GM19467 (cell line): ENCODE data around the gene PSMA6.
"Not testable (repeated sequence)": the region's sequence is repeated elsewhere in the genome, so short reads cannot be mapped to it uniquely, and the experiment has no call there.

ENCODE experiments used
- ATAC-seq: cut with Tn5 transposase; IDR thresholded peaks from one replicate; pipeline ENCODE4 v1.9.1; 2021; ENCODE audit warnings: mild to moderate bottlenecking, moderate library complexity; ENCODE audit not compliant: unreplicated experiment

The PSMA6 gene

DNA sequence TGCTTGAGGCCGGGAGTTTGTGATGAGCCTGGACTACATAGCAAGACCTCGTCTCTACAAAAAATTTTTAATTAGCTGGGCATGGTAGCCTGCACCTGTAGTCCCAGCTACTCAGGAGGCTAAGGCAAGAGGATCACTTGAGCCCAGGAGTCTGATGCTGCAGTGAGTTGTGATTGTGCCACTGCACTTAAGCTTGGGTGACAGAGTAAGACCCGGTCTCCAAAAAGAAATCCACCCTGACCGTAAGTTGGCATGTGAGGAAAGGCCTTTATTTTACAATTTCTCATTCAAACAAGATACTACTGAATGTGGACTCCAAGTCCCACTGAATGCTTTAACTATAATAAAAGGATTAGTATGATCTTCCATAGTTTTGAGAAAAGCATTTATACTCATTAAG, 27.3 kb downstream of the PSMA6 start:
- no peak for ATAC-seq

DNA sequence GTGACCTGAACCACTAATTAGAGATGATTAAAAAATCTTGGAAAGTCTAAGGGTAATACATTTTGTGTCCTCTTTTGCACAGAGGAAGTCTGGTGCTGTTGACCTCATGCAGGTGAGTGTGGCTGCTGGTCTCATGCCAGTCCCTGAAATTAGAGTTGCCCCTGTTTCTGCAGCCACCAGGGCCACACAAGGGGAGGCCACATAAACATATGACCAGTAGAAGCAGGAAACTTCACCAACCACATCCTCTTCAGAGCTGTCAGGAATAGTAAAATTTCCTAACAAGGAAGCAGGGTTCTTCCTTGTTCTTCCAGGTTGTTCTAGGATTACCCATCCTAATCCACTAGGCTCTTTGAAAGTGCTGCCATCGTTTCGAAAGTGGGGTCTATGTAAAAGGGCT, 28.3 kb downstream of the PSMA6 start:
- ATAC-seq: no peak

DNA sequence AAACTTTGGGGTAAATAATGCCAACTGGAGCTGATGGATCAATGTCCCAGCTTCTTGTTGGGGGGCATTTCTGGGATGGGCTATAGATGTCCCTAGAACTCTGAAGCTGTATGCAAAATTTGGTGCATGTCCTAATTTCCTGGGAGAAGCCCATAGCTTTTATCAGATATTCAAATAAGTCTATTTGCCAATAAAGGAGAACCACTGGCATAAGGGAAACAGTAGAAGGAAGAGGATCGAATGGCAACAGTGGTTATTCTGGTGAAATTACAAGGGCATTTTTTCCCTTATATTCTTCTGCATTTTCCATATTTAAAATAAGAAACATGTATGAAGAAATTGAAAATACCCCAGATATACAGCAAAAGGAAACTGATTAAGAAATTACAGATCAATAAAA, 34.2 kb downstream of the PSMA6 start:
- no peak for ATAC-seq

DNA sequence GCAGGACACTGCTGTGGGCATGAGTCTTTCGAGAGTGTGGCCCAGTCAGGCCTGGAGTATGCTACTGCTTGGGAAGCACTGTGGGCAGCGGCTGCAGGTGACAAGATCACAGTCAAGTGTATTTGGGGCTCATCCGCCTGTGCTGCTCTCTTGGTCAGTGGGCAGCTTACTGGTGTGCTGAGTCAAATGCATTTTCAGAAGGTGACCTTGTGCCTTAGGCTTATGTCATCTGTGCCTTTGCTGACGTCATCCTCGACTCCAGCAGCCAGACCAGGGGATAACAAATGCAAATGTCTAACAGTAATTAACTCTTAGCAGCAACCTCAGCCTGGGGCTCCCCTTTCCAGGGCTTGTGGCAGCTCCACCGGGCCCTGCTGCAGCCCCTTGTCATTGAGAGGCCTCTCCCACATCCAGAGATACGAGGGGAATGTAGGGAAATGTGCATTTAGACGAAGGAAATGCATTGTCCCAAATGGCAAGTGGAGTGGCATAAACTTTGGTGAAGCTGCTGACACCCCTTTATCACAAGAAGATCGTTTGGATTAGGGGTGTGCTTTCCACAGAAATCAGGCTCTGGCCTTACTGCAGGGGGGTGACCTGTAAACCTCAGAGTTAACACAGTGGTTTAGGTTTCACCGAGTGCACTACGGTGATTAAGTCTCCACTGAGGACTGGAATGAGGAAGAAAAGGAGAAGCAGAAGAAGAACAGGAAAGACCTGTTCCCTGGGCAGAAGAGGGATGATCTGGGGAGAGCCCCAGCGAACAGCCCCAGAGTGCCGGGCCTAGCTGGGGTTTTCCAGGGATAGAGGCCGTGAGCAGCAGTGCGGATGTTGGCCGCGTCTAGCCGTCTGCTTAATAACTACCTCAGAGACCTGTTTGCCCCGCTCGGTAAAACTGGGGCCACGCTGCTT, 39.7 kb downstream of the PSMA6 start:
- ATAC-seq: peak; percentile 47

DNA sequence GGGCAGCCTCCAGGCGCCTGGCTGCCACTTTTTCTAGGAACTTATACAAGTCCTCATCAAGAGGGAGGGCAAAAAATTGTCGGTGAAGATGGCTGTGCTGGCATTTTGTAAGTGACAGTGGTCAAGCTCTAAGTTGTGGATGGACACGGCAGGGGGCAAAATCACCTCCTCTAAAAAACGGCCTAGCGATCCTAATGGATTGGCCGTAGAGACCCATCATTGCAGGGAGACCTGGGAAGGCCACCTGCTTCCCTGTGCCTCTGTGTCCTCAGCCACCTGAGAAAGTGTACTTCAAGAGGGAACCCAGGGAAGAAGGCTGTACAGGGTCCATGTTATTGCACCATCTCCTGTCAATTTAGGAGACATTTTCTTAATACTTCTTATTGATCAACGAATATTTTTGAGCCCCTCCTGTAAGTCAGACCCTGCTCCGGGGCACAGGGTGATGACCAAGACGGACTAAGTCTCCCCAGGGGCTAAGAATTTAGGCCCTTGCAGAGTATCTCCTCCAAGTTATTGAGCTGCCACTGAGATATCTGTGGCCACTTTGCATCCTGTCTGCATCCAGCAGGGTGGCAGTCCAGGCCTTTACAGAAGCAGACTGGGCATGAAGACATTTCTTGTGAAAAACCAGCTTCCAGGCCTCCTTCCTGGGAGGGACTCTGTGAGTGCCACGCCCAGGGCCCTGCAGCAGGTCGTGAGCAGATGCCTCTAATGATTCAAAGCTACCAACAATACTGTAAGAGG, 40.5 kb downstream of the PSMA6 start:
- no peak for ATAC-seq

DNA sequence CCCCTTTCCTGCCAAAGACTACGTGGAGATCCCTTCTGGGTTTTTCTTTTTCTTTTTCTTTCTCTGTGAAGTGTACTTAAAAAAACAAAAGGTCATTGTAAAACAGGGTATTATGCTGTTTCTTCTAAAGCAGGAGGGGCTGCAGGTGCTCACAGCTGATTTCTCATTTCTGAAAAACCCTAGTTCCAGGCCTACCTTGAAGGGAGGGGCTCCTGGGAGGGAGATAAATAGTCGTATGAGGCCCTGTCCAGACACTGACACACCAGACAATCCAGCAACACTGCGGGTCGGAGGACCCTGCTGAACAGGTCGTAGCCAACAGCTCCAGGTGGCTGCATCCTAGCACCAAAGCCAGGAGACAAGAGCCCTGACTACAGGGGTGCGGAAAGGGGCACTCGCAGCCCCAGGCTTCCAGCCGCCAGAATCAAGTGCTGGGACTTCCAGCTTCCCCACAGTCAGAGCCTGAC, 41.1 kb downstream of the PSMA6 start:
- ATAC-seq: no peak

DNA sequence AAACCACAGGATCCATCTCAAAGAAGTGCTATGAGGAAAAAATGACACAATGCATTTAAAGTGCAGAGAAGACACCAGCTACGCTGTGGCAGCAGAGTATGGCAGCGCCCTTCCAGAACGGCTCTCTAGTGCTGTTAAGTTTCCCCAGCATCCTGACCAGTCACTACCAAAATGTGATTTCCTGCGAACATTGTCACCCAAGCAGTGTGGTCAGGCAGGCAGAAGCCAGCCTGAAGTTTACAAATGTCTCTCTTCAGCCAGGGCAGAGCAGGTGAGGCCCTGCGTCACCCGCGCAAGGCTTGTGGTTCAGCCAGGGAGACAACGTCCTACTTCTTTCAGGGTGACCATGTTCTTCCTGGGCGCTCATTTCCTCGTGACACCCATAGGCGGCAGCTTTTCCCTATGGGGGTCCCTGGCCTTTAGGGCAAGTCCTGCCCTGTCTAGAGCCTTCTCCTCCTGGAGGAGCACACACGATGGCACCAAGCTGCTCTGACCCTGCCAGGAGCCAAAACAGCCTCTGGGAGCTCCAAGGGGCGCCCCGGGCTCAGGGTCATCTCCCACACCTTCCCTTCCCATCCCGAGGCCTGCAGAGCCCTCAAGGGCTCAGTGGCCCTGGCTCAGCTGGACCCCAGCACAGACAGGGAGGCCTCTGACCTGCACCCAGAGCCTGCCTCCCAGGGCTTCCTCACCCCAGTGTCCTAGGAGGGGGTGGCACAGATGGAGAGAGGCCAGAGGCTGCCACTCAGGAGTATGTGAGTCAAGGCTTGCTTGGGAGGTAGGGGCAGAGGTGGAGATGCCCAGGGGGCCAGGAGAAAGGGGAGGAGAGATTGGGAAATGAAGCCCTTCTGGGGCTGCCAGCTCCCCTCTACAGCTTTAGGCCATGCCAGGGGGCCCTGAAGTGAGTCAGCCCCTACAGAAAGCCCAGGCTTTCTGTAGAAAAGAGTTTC, 41.9 kb downstream of the PSMA6 start:
- ATAC-seq: no peak

DNA sequence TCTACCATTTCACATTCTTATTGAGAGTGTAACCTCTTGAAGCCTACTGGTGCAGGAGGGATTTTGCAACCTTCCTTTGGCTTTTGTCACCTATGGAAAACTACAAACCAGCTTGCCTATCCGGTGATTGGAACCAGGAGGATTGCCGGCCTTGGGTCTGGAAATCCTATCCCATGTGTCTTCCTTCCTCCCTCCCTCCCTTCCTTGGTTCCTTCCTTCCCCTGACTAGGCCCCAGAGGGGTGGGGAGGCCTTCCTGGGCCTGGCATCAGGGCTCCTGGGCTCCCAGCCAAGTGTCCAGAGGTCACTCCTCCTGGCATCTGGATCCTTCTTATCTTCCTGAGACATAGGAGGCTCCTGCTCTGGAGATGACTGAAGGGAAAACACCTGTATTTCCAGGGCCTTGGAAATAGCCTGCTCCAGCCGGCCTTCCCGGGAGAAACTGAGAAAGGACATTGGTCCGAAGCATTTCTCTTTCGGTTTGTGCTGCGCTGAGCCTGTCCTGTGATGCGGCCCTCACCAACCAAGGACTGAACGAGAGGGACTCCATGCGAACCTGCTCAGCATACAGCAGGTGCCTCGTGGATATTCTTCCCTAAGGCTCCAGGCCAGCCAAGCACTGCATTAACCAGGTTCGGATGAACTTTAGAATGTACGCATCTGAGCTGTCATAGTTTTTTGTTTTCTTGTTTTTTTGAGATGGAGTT, 43.4 kb downstream of the PSMA6 start:
- no peak for ATAC-seq

DNA sequence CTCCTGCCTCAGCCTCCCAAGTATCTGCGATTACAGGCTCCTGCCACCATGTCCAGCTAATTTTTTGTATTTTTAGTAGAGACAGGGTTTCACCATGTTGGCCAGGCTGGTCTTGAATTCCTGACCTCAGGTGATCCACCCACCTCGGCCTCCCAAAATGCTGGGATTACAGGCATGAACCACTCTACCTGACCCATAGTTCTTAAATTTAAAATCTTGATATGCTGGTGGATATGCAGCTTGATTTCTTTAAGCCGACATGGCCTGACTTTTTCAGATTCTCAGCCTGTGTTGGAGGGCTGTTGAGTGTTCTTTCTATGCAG, 44.0 kb downstream of the PSMA6 start:
- ATAC-seq: not testable (repeated sequence)

DNA sequence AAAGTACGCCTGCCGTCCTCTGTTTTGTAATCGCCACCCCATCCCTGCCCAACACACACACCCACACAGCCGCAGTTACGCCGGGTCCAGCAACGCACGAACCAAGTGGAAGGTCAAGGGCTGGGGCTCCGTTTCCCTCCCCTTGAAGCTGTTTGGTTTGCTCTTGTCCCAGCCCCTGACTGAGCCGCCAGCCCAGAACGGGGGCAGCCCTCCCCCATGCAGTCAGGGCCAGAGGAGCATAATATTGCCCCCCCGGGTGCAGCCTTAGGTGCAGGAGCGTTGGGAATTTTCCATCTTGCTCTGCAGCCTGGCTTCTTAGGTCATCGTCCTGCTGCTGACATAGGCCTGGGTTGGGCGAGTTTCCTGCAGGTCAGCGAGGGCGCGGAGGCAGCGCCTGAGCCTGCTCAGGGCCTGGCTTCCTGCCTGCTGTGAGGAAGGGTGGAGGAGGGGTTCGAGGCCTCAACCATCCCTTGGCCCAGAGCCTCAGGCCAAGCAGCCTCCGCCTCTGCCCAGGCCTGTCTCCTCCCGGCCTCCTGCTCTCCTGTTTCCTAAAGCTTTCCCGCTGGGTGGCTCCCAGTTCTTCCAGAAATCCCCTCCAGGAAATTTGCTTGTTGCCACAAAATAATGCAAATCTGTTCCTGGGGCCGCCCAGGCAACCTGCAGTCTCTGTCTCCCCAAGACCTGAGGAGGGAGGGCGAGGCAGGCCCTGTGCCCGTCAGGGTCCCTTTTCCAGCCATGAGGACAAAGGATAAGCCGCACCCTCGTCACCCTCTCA, 44.5 kb downstream of the PSMA6 start:
- no peak for ATAC-seq

DNA sequence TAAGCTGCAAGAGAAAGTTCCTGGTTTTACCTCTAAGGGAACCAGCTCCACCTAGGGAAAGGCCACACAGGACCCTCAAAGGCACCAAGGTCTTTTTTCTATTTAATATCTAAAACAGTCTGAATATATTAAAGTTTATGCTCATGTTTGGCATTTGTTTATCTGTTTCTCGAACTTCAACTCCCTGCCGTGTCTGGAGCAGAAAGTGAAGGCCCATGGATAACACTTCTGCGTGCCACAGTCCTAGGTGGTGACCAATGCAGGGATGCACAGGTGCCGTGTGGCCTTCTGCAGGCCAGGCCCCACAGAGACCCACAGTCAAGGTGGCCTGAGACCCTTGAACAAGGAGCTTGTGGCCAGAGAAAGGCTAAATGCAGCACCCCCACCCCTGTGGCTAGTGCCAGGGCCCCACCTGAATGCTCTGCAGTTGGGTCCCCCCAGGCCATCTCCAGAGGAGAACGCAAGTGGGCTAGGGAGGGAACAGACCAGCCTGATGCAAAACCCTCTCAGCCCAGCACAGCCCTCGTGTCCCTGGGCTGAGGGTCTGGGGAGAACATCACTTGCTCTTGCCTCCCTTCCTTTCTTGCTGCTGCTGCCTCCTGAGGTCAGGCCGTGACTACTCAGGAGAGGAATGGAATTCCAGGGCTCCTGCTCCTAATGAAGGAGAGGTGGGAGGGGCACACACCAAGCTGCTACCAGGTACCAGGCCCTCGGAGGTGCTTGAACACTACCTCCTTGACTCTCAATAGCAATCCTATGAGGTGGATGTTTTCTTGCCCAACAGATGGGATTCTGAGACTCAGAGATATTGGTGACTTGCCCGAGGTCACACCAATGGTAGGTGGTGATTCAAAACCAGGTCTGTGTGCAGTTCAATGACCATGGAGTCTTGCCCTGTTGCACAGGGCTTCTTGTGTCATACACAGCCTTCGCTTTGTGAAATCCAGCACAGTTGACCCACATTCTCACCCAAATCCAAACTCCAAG, 45.4 kb downstream of the PSMA6 start:
- ATAC-seq: no peak

DNA sequence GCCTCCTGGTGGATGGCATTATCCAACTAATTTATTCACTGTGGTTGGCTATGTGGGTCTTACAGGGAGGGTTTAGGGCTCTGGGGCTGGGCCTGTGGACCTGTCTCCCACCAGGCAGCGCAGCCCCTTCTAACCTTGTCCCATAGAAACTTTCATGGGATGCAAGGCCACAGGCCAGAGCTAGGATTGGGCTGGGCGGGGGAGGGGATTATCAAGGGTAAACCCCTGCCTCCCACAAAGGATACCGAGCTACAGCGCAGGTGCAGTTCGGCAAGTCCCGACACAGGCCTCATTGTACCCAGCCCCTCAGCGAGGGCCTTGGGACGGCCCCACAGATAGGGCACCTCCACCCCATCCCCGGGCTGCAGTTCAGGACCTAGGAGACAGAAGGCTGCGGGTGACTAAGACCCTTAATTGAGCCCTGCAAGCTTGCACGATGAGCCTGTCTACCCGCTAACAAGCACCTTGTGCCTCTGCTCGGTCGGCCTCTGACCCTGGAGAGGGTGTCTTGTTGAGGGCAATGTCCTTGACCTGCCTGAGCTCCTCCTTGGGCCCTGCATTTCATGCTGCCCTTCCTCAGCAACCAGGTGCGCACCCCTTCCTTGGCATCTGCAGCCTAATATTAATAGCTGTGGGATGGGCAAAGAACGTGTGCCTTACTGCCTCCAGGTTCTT, 46.7 kb downstream of the PSMA6 start:
- ATAC-seq: no peak

DNA sequence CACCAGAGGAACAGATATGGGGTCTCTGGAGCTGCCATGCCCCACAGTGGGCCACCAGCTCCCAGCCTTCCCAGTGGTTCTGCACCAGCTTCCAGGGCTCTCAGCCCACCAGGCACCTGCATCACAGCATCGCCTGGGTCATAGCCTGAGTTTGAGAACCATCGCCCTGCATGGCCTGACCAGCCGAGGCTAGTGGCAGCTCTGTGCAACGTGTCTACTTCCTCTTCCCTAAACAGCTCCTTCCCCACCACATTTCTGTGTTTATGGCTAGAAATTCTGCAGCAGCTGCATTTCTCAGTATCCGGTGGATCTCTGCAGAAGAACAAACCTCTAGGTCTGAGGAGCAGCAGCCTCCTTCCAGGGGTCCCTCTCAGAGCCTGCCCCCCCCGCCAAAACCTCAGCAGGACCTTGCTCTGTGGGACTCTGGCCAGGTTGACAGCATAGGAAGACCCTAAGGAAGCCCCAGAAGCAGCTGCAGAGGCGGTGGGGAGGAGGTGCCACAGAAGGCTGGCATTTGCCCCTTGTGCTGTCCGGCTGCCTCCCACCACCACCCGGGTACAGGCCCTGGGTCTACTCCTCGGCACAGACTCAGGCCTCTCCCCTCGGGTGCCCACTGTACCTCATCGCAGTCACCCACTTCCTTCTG, 47.7 kb downstream of the PSMA6 start:
- ATAC-seq: peak; percentile 55

DNA sequence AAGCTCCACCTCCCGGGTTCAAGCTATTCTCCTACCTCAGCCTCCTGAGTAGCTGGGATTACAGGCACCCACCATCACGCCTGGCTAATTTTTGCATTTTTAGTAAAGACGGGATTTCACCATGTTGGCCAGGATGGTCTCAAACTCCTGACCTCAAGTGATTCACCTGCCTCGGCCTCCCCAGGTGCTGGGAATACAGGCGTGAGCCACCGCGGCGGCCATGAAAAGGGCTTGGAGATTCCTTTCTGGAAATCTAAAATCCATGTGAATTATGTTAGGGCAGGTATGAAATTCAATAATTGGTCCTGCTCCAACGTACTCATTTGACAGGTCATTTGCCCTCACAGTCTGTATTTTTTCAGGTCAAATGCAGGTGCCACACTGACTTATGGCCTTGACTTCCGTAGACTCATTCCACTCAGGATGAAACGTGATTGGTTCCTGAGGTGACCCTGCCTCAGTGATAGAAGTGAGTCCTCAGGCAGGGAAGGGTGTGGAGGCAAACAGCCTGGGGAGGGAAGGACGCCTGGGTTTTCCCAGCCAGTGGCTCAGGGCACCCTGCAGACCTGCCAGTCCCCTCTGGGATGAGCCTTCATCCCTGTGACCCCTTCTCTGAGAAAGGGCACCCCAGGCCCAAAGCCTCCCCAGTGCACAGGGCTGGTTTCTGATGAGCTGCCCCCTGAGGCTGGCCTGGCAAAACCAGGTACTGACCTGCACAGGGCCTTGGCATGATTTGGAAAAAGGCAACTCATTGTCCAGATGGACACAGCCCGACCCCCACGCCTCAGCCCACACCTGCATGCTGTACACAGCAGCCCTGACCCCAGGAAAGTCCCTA, 48.7 kb downstream of the PSMA6 start:
- ATAC-seq: no peak

DNA sequence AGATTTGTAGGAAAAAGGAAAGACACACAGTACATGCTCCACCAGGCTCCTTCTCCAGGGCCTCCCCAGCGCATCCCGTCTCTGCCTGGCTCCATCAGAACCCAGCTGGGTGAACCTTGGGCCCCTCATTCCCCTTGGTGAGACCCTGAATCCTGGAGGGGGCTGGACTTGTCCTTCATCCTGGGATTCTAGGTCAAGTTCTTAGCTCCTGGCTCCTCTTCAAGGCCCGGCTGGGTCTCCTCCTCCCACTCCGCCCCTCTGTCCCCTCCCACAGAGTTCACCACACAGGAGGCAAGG, 49.2 kb downstream of the PSMA6 start:
- ATAC-seq: no peak

DNA sequence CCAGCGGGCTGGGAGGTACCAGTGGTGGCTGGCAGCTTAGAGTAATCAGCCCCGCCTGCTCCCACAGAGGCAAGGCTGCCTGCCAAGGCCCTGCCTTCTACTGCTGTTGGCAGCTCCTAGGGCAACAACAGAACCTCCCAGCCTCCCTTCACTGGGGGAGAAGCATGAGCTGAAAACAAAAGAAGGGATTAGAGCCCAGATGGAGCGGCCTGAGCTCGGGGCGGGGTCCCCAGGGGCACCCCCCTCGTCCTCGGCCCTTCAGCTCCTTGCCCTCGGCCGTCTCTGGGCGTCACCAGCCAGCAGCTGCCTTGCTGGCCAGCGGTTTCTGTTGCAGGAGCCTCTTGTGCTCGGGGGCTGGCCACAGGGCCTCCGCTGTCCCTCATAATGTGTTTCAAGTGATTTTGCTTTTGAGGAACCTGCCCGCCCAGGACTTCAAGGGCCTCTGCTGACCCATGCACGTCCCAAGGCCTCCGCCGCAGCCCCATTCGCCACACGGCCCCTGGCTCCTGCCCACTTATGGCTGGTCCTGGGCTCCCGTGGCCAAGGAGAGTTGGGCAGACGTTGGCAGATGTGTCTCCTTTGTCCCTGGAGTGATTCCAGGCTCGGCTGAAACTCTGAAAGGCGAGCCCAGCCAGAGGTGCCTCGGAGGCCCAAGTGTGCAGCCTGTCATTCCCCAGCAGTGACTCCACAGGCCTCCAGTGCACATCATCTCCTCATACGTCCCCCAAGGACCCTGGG, 49.7 kb downstream of the PSMA6 start:
- no peak for ATAC-seq
